ENCODE results near the gene CDT1. TPM values are rescaled to one million over a fixed set of nuclear protein-coding genes. Genes with fewer than 3 reads are reported as not detected.

Gene CDT1
- total RNA-seq, 4 donors from 2014 or later, result 0.33 to 1.8 (median 0.99) TPM

DNA sequence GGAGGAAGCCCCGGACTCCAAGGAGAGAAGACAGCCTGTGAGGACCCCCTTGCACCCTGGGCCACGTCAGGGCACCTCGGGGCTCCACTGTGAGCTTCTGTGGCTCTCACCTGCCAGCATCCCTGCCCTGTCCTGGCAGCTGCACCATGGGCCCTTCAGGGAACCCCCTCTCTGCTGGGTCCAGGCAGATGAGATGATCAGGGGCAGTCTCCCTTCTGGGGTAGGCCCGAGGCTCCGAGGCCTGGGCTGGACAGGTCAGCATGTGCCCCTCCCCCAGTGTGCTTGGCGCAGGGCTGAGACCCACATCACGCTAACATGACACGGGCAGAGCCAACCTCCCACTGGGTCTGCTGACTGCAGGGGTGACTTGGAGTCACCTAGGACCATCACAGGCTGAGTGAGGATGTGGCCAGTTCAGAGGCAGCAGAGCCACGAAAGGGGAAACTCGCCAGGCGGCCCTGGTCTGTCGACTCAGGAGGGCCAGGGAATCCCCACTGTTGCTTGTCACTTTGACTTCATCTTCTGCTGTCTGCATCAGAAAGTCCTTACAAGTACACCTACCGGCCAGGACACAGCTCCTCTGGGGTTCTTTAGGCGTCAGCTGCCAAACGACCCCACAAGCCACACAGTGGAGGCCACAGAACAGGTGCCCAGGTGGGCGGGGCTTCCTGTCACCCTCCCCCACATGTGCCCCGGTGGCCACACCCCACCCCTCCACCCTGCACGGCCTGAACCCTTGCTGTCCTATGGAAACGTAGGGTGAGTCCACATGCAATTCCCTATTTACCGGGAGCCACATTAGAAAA lies 50.9 kb downstream of the CDT1 start:
- TF ChIP-seq, protein P1, sequence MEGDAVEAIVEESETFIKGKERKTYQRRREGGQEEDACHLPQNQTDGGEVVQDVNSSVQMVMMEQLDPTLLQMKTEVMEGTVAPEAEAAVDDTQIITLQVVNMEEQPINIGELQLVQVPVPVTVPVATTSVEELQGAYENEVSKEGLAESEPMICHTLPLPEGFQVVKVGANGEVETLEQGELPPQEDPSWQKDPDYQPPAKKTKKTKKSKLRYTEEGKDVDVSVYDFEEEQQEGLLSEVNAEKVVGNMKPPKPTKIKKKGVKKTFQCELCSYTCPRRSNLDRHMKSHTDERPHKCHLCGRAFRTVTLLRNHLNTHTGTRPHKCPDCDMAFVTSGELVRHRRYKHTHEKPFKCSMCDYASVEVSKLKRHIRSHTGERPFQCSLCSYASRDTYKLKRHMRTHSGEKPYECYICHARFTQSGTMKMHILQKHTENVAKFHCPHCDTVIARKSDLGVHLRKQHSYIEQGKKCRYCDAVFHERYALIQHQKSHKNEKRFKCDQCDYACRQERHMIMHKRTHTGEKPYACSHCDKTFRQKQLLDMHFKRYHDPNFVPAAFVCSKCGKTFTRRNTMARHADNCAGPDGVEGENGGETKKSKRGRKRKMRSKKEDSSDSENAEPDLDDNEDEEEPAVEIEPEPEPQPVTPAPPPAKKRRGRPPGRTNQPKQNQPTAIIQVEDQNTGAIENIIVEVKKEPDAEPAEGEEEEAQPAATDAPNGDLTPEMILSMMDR (IDR thresholded peaks at IDR 0.05), result no peak
- H3K4me1 ChIP-seq, result peaks cover 14 to 17% of the 10 kb centered on the region in 2 donors
- no peak for DNase-seq
- peaks cover 2 to 4% of the 10 kb centered on the region in 2 donors for H3K36me3 ChIP-seq
- no peak overlapping the region for H3K27ac ChIP-seq
- H3K9me3 ChIP-seq, result no peaks in the 10 kb centered on the region
- 74 to 79% methylated on average over 12 to 13 of the region's 20 CpGs for WGBS, 2 donors
- H3K27me3 ChIP-seq, result no peaks in the 10 kb centered on the region
- no peak overlapping the region for H3K4me3 ChIP-seq (replicated peaks in 1 of 3)
- intact Hi-C loops (cut with DNase I), result loop anchor here (5.0 kb wide), 1 partner anchor 42 kb away; the partner anchor contains the start of gene APRT

DNA sequence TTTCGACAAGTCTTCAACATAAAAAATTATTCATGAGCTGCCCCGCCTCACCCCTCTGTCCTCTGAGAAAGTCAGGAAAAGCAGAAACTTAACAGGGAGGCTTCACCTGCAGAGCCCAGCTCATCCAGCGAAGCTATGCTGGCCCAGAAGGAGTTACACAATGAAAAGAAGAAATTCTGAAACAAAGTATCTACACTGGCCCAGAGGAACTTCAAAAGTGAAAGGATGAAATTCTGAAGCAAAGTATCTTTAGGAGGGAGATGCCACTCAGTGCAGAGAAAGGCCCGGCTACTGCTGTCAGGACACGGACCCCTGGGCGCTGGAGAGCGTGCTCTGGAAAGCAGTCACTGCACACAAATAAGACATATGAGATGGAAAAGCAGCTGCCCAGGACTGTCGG lies 51.6 kb downstream of the CDT1 start:
- no peak for TF ChIP-seq POLR2A (IDR thresholded peaks at IDR 0.05)
- TF ChIP-seq, protein P1 (IDR thresholded peaks at IDR 0.05), result no peak
- Histone ChIP-seq H3K27ac (no peak overlapping the region), H3K4me3 (replicated peaks in 1 of 3) (no peak overlapping the region), H3K4me1 (peaks cover 14 to 17% of the 10 kb centered on the region in 2 donors), H3K36me3 (peaks cover 9 to 10% of the 10 kb centered on the region in 2 donors), H3K9me3 (no peaks in the 10 kb centered on the region), H3K27me3 (no peaks in the 10 kb centered on the region)
- DNase-seq, result no peak
- 85 to 88% methylated on average over 8 of the region's 8 CpGs for WGBS, 2 donors
- intact Hi-C loops (cut with DNase I), result loop anchor here (5.0 kb wide), 1 partner anchor 43 kb away; the partner anchor contains the start of gene APRT

DNA sequence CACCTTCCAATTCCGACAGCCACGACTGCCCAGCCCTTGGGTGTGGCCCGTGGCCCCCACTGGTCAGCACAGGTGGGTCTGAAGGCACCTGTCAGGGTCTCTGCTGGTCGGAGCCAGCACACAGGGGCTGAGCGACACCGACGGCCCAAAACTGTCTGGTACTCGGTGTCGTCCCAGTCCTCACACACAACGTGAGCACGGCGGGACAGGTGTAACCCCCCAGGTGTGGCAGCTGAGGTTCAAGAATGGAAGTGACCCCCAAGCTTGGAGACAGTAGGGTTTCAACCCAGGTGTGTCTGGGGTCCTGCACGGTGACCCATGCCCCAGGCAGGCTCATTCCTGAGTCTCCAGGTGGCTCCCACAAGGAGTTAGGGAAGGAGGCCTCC lies 52.1 kb downstream of the CDT1 start:
- H3K4me3 ChIP-seq (replicated peaks in 1 of 3), result peak overlapping the region in 1 of 3 donors; percentile 98
- peak overlapping the region in 1 of 3 donors; percentile 53 for H3K27ac ChIP-seq

DNA sequence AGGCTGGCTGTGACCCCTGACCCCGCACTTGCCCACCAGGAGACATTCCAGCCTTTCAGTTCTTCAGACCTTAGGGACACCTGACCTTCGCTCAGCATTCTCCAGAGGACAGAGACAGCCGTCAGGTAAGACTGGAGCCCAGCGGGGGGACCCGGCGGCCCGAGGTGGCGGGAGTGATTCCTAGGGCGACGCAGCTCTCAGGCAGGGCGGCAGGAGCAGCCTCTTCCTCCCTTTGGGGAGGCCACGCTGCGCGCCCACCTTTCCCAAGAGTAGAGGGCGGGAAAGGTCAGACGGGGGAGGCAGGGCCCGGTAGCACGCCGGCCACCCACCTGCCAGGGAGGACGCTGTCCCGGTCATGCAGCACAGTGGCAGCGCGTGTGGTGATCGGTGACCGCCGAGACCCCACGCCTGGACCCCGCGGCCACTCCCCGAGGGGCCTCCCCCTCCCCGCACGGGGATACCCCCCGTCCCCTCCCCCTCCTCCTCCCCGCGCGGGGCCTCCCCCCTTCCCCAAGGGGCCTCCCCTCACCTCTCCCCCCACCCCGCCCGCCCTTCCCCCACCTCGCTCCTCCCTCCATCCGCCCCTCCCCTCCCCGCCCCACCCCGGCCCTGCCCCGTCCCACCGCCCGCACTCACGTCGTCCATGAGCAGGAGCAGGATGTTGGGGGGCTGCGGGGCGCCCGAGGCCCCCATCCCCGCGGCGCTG lies 52.7 kb downstream of the CDT1 start:
- intact Hi-C loops (cut with DNase I), result loop anchor here (5.0 kb wide), 1 partner anchor 44 kb away; the partner anchor contains the start of gene APRT
- peaks cover 20% of the 10 kb centered on the region in 2 donors for H3K36me3 ChIP-seq
- DNase-seq, result peak in 1 of 2 donors; percentile 23
- peak overlapping the region in 2 of 3 donors; percentile 56 to 98 for H3K4me3 ChIP-seq (replicated peaks in 1 of 3)
- peak overlapping the region in 2 of 3 donors; percentile 53 to 56 for H3K27ac ChIP-seq
- TF ChIP-seq, protein P1 (IDR thresholded peaks at IDR 0.05), result no peak
- no peak for TF ChIP-seq POLR2A (IDR thresholded peaks at IDR 0.05)
- 35% methylated on average over 13 of the region's 53 CpGs; no CpG with 5 or more reads in 1 of the 2 donors for WGBS, 2 donors
- peaks cover 14 to 17% of the 10 kb centered on the region in 2 donors for H3K4me1 ChIP-seq
- H3K27me3 ChIP-seq, result no peaks in the 10 kb centered on the region
- no peaks in the 10 kb centered on the region for H3K9me3 ChIP-seq

More for the DNA sequence above, 52.1 kb downstream of the CDT1 start:
- DNase-seq, result no peak
- Histone ChIP-seq H3K4me1 (peaks cover 14 to 17% of the 10 kb centered on the region in 2 donors), H3K9me3 (no peaks in the 10 kb centered on the region), H3K36me3 (peaks cover 14 to 16% of the 10 kb centered on the region in 2 donors), H3K27me3 (no peaks in the 10 kb centered on the region)
- 87 to 89% methylated on average over 4 to 12 of the region's 13 CpGs for WGBS, 2 donors
- no peak for TF ChIP-seq POLR2A (IDR thresholded peaks at IDR 0.05)
- TF ChIP-seq, protein P1 (IDR thresholded peaks at IDR 0.05), result no peak
- intact Hi-C loops (cut with DNase I), result loop anchor here (5.0 kb wide), 1 partner anchor 43 kb away; the partner anchor contains the start of gene APRT

All from thyroid gland (tissue), 4 donors.